GM21723 (cell line): ENCODE data around the gene PSMA6.

Experiments
- ATAC-seq: cut with Tn5 transposase; IDR thresholded peaks from one replicate; pipeline ENCODE4 v1.9.1; 2021; ENCODE audit warnings: mild to moderate bottlenecking, moderate library complexity; ENCODE audit not compliant: unreplicated experiment

The PSMA6 gene

GRCh38 chr14:35284506-35284905 is 7.7 kb upstream of the PSMA6 start:
- ATAC-seq = no peak

GRCh38 chr14:35285168-35286002 is 6.8 kb upstream of the PSMA6 start:
- ATAC-seq = peak; percentile 73

- peak; percentile 24 for ATAC-seq
These were observed 6.1 kb upstream of the PSMA6 start for GRCh38 chr14:35286003-35286600.

GRCh38 chr14:35286707-35287106 is 5.5 kb upstream of the PSMA6 start:
- no peak for ATAC-seq

GRCh38 chr14:35287431-35288013 is 4.7 kb upstream of the PSMA6 start:
- ATAC-seq = no peak

- no peak for ATAC-seq
These were observed 2.6 kb upstream of the PSMA6 start for GRCh38 chr14:35289623-35290022.

GRCh38 chr14:35292770-35293561 is 784 bp downstream of the PSMA6 start:
- no peak for ATAC-seq

GRCh38 chr14:35295845-35296161 is 3.6 kb downstream of the PSMA6 start:
- ATAC-seq = no peak

- no peak for ATAC-seq
These were observed 4.4 kb downstream of the PSMA6 start for GRCh38 chr14:35296545-35296944.

- ATAC-seq = no peak
These were observed 5.5 kb downstream of the PSMA6 start for GRCh38 chr14:35297706-35298105.

GRCh38 chr14:35298351-35298750 is 6.2 kb downstream of the PSMA6 start:
- no peak for ATAC-seq

GRCh38 chr14:35299708-35300107 is 7.5 kb downstream of the PSMA6 start:
- no peak for ATAC-seq

- no peak for ATAC-seq
These were observed 8.0 kb downstream of the PSMA6 start for GRCh38 chr14:35300228-35300627.

- peak; percentile 34 for ATAC-seq
These were observed 9.2 kb downstream of the PSMA6 start for GRCh38 chr14:35301334-35301733.

GRCh38 chr14:35301735-35302528 is 9.8 kb downstream of the PSMA6 start:
- ATAC-seq = peak; percentile 48

GRCh38 chr14:35303149-35303935 is 11.2 kb downstream of the PSMA6 start:
- ATAC-seq = no peak

GRCh38 chr14:35304812-35305462 is 12.8 kb downstream of the PSMA6 start:
- no peak for ATAC-seq

GRCh38 chr14:35305633-35306032 is 13.5 kb downstream of the PSMA6 start:
- no peak for ATAC-seq

GRCh38 chr14:35306114-35306513 is 13.9 kb downstream of the PSMA6 start:
- no peak for ATAC-seq
